Smooth muscle cell of the umbilical artery (primary cell): ENCODE measurements around the gene RIIAD1. TPM values are rescaled to one million over a fixed set of nuclear protein-coding genes. Genes with fewer than 3 reads are reported as not detected.

Experiments
- total RNA-seq: library from RNA; depleted of rRNA; stranded (reverse); fragments of >200 nt; gene quantifications from 2 replicates; pipeline ENCODE4 v1.2.3, GENCODE V29; 2014

The RIIAD1 gene
- total RNA-seq = not detected in 2 replicates

DNA sequence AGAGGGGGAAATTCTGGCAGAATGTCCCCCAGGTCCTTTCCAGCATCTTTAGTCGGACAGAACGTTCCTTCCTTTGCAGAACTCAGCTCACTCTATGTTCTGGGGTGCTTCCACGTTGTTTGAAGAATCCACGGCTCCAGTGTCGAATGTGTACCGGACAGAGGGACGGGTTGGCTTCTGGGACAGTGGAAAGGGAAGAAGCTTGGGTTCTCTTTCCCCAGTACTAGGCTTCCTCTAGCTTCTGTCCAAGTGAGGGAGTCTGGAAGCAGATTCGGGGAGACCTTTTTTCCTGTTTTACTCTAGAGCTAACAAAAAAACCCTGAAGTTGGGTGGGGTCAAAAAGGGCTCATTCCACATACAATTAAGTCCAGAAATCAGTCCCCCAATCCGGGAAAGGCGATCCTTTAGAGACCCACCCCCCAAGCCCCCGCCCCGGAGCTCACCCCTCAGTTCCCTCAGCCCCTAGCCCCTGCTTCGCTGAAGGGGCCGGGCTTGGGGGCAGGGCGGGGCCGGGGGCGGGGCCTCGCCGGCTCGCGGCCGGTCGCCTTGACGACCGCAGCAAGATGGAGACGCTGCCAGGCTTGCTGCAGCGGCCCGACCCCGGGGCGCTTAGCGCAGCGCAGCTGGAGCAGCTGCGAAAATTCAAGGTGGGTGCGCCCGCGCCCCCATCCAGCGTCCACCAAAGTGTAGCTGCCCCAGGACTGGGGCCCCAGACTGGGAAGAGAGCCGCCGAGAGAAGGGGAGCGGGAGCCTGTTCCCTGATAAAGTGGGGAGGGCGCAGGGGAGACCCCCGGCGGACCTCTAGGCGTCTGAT is at the start of gene RIIAD1:
Gene RIIAD1, plus strand, starts transcription at position 549 of the 814 bp plus-strand sequence. Its CDS starts 15 bp downstream, at position 564.

GRCh38 chr1:151716771-151717631 is 4.3 kb upstream of the RIIAD1 start, which contains the start of gene CELF3:
Gene CELF3, minus strand, starts transcription at chr1:151716803. Its CDS starts 783 bp downstream, at chr1:151716020.

DNA sequence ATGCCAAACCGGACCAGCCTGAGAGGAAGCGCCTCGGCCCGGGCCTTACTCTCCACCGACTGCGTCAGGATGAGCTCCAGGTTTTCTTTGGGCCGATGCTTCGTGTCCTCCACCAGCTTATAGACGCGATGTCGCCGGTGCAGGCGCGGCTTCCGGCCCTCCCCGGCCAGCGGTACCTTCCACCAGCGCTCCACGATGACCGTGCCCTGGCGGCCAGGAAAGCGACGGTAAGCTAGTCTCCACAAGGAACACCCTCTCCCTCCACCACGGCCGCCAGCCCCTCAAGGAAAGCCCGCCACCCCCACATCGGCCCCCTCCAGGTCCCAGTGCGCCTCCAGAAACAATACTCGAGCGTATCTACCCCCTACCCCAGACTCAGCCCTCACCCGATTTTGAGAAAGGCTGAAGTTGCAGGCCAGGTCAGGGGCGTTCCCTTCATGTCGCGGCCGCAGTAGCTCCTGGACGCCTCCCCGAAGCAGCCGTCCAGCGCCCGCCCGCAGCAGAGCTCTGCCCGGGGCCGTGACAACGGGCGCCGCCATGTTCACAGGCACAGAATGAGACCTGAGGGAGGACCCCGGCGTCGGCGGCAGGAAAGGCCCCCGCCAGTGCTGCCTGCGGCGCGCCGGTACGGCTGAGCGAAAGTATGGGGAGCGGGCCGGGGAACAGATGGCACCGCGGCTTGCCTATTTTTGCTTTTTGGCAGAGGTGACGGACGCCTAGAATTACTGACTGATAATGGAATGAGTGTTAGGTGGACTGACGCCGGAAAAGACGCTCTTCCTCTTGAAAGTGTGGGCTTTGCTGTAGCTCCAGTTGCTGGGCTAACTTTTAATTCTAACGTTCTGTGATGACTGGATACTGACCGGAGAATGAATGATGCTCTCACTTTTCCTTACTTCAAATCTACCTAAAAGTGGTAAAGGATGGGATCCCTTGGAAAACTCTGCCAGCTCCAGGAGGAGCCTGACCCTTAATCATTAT is 41.9 kb downstream of the RIIAD1 start, which contains the start of gene MRPL9:
Gene MRPL9, minus strand, starts transcription at position 556 of the 981 bp plus-strand sequence. Its CDS starts 17 bp downstream, at position 539.

Other genes with a start within 250 kb of the RIIAD1 start
- gene CGN, start 210.1 kb upstream of the RIIAD1 start, total RNA-seq = 0.09 TPM in 1 of 2 replicates, not detected in the other
- 11.6 and 16.8 TPM in 2 replicates for gene TUFT1, start 181.2 kb upstream of the RIIAD1 start, total RNA-seq
- 43.1 and 50.6 TPM in 2 replicates for gene SNX27, start 109.5 kb upstream of the RIIAD1 start, total RNA-seq
- gene CELF3, start 4.7 kb upstream of the RIIAD1 start, total RNA-seq = not detected in 2 replicates
- gene MRPL9, start 42.0 kb downstream of the RIIAD1 start, total RNA-seq = 63.7 and 63.8 TPM in 2 replicates
- gene TDRKH, start 69.0 kb downstream of the RIIAD1 start, total RNA-seq = 2.1 and 5.6 TPM in 2 replicates
- gene LINGO4, start 83.9 kb downstream of the RIIAD1 start, total RNA-seq = not detected in 2 replicates
- not detected in 2 replicates for gene RORC, start 110.3 kb downstream of the RIIAD1 start, total RNA-seq
- not detected in 2 replicates for gene C2CD4D, start 118.3 kb downstream of the RIIAD1 start, total RNA-seq
- not detected in 2 replicates for gene THEM5, start 132.2 kb downstream of the RIIAD1 start, total RNA-seq
- gene THEM4, start 188.0 kb downstream of the RIIAD1 start, total RNA-seq = 8.2 and 9.8 TPM in 2 replicates